Measurements from ENCODE around the gene TOX2. TPM values are rescaled to one million over a fixed set of nuclear protein-coding genes. Genes with fewer than 3 reads are reported as not detected.

The TOX2 gene
- total and polyA plus RNA-seq, 2 of the 4 experiments (the other 2 are of a cell fraction) = 1.3 to 17.5 TPM

- Histone ChIP-seq H3K9ac (ENCODE audit: low read depth, low read length) (no peak overlapping the region), H3K18ac (ENCODE audit: low read depth, low read length) (no peak overlapping the region), H3K4me1 (ENCODE audit: control insufficient read depth, insufficient read depth, low read length) (no peaks in the 10 kb centered on the region), H2BK20ac (ENCODE audit: low read depth, low read length) (no peak overlapping the region), H4K5ac (ENCODE audit: low read depth, low read length) (no peak overlapping the region), H3K27me3 (ENCODE audit: control insufficient read depth, insufficient read depth, low read length) (peaks cover 6% of the 10 kb centered on the region), H3K27ac (ENCODE audit: insufficient read depth, low read length) (no peak overlapping the region), H2BK120ac (ENCODE audit: low read depth, low read length) (no peak overlapping the region), H3K9me3 (ENCODE audit: control insufficient read depth, insufficient read depth, low read length) (peaks cover 5% of the 10 kb centered on the region; the same call in 1 of the 2 replicates), H2AK9ac (replicated peaks; ENCODE audit: low read depth, low read length, poor library complexity) (no peak overlapping the region), H2BK5ac (ENCODE audit: low read depth, low read length, poor library complexity, severe bottlenecking) (no peak overlapping the region), H3K79me1 (ENCODE audit: low read depth in 1 of 2, low read length in 2 of 2) (no peaks in the 10 kb centered on the region), H2AFZ (replicated peaks; ENCODE audit: low read length, poor library complexity) (no peak overlapping the region), H3K9me1 (ENCODE audit: insufficient read depth, low read length) (no peaks in the 10 kb centered on the region), H3K4ac (ENCODE audit: low read depth, low read length) (no peak overlapping the region), H4K8ac (ENCODE audit: low read depth in 2 of 2, low read length in 2 of 2) (no peak overlapping the region), H4K20me1 (ENCODE audit: insufficient read depth, low read length) (no peaks in the 10 kb centered on the region), H3K4me3 (ENCODE audit: insufficient read depth, low read depth, low read length) (no peak overlapping the region), H3K56ac (ENCODE audit: extremely low read depth, insufficient read depth, low read length) (no peak overlapping the region), H2AK5ac (ENCODE audit: low read depth, low read length) (no peak overlapping the region), H3K36me3 (ENCODE audit: control insufficient read depth, insufficient read depth, low read length) (no peaks in the 10 kb centered on the region), H4K91ac (ENCODE audit: insufficient read depth, low read depth, low read length) (no peak overlapping the region), H3K14ac (replicated peaks; ENCODE audit: low read depth, low read length) (no peak overlapping the region), H2BK15ac (ENCODE audit: low read depth, low read length) (no peak overlapping the region), H3K23ac (ENCODE audit: low read depth, low read length) (no peak overlapping the region), H3K4me2 (ENCODE audit: low read depth, low read length) (no peak overlapping the region)
- dilution Hi-C loops (cut with HindIII; ENCODE audit: low sequenced_read_pairs, unreplicated experiment) = no loop called here
- ATAC-seq (ENCODE audit: low read depth) (no peak), DNase-seq (no peak)
- ChIA-PET POLR2A (ENCODE audit: unreplicated experiment) (no interaction called here), CTCF (no interaction called here)
- in situ Hi-C loops (cut with MboI; ENCODE audit: low sequenced_read_pairs) = loop anchor here (10.0 kb wide), 1 partner anchor 645 kb away; the partner anchor contains the start of gene SRSF6
- WGBS, 2 experiments (ENCODE audit: extremely low coverage in 2 of 2, insufficient read length in 1 of 2) = 63% methylated on average over 2 of the region's 7 CpGs; no CpG with 5 or more reads in 1 of the 2 experiments
- TF ChIP-seq RAD21 (IDR thresholded peaks at IDR 0.05; ENCODE audit: low read length) = no peak
- no peak for TF ChIP-seq RFX5 (IDR thresholded peaks at IDR 0.05; ENCODE audit: low read depth, low read length)
- TF ChIP-seq ELK1 (IDR thresholded peaks at IDR 0.05; ENCODE audit: borderline replicate concordance, low read depth, low read length) = no peak
- TF ChIP-seq RCOR1 (IDR thresholded peaks at IDR 0.05; ENCODE audit: insufficient replicate concordance, low read length) = no peak
- TF ChIP-seq USF2 (IDR thresholded peaks at IDR 0.05; ENCODE audit: low read depth, low read length) = no peak
- TF ChIP-seq MAFK (IDR thresholded peaks at IDR 0.05; ENCODE audit: low read depth, low read length) = no peak
- no peak for TF ChIP-seq FOS (IDR thresholded peaks at IDR 0.05; ENCODE audit: low read depth, low read length)
- TF ChIP-seq SMC3 (IDR thresholded peaks at IDR 0.05; ENCODE audit: low read depth, low read length) = no peak
- no peak for TF ChIP-seq BHLHE40 (IDR thresholded peaks at IDR 0.05; ENCODE audit: low read depth, low read length)
- no peak for TF ChIP-seq POLR2A (IDR thresholded peaks at IDR 0.05; ENCODE audit: low read depth, low read length)
- TF ChIP-seq MAZ (IDR thresholded peaks at IDR 0.05; ENCODE audit: borderline replicate concordance, low read depth, low read length) = no peak
- BruUV-seq (replicated peaks) = no TSS peak
- intact Hi-C loops (cut with micrococcal nuclease) = no loop called here
These were observed 185.2 kb downstream of the TOX2 start for GRCh38 chr20:44099832-44100231.

All from IMR-90 (cell line).